T-helper 1 cell (primary cell): Measurements from ENCODE around the gene VGLL4.

Experiments used
- DNase-seq, 5 donors: peaks; one replicate each; pipeline ENCODE4 v3.0.0-alpha.2; 2012 to 2020

The VGLL4 gene

GRCh38 chr3:11625376-11626083 lies 18.2 kb downstream of the VGLL4 start:
- DNase-seq = no peak

- DNase-seq = peak in 2 of 5 donors; percentile 19 to 41
Observed at GRCh38 chr3:11624704-11625375, 18.9 kb downstream of the VGLL4 start.

GRCh38 chr3:11624161-11624560 lies 19.6 kb downstream of the VGLL4 start:
- peak in 3 of 5 donors; percentile 18 to 94 (median 37) for DNase-seq

- no peak for DNase-seq
Observed at GRCh38 chr3:11622586-11623550, 20.8 kb downstream of the VGLL4 start.

GRCh38 chr3:11621077-11621476 lies 22.6 kb downstream of the VGLL4 start:
- DNase-seq = no peak

- no peak for DNase-seq
Observed at GRCh38 chr3:11619946-11620652, 23.6 kb downstream of the VGLL4 start.

GRCh38 chr3:11619461-11619860 lies 24.3 kb downstream of the VGLL4 start:
- no peak for DNase-seq

- no peak for DNase-seq
Observed at GRCh38 chr3:11618904-11619303, 24.8 kb downstream of the VGLL4 start.

- no peak for DNase-seq
Observed at GRCh38 chr3:11616551-11616950, 27.2 kb downstream of the VGLL4 start.

- DNase-seq = no peak
Observed at GRCh38 chr3:11613851-11614487, 29.7 kb downstream of the VGLL4 start.

- no peak for DNase-seq
Observed at GRCh38 chr3:11613319-11613718, 30.4 kb downstream of the VGLL4 start.

GRCh38 chr3:11612515-11613188 lies 31.1 kb downstream of the VGLL4 start:
- no peak for DNase-seq

GRCh38 chr3:11611341-11611799 lies 32.3 kb downstream of the VGLL4 start:
- no peak for DNase-seq

GRCh38 chr3:11610700-11611275 lies 32.9 kb downstream of the VGLL4 start:
- no peak for DNase-seq

- DNase-seq = no peak
Observed at GRCh38 chr3:11610044-11610671, 33.6 kb downstream of the VGLL4 start.

- no peak for DNase-seq
Observed at GRCh38 chr3:11609481-11609880, 34.2 kb downstream of the VGLL4 start.

GRCh38 chr3:11607816-11608215 lies 35.9 kb downstream of the VGLL4 start:
- no peak for DNase-seq

- no peak for DNase-seq
Observed at GRCh38 chr3:11606865-11607440, 36.8 kb downstream of the VGLL4 start.

GRCh38 chr3:11606090-11606784 lies 37.5 kb downstream of the VGLL4 start:
- DNase-seq = no peak
